WTC11 (cell line): ENCODE data around the gene NAGA. TPM values are rescaled to one million over a fixed set of nuclear protein-coding genes. Genes with fewer than 3 reads are reported as not detected.

Experiments
- ATAC-seq: fragments of 200-7000 bp; cut with Tn5 transposase; 2 replicates; pipeline ENCODE4 v1.10.0; 2021; ENCODE audit warnings: mild to moderate bottlenecking, moderate library complexity
- CTCF ChIA-PET: fragments of 300-600 bp; sonication (Branson Sonifier 250); formaldehyde crosslinking; loops from one replicate; lab custom pipeline; 2021; ENCODE audit warnings: antibody characterized with exemption; lab: Charles Lee
- POLR2A ChIA-PET: fragments of 350-600 bp; sonication (Branson Sonifier 250); formaldehyde crosslinking; loops from one replicate; lab custom pipeline; 2021; ENCODE audit warnings: antibody characterized with exemption; lab: Charles Lee
- DNase-seq: peaks from one replicate; pipeline ENCODE4 v3.0.0; 2021; ENCODE audit warnings: low spot score
- H3K27ac Mint-ChIP-seq: 2 replicates; pipeline ENCODE4 v1.8.0; 2021; ENCODE audit warnings: mixed read lengths
- H3K27me3 Mint-ChIP-seq: 2 replicates; pipeline ENCODE4 v1.8.0; 2021; ENCODE audit warnings: low read depth, mild to moderate bottlenecking, moderate library complexity, mixed read lengths
- H3K36me3 Mint-ChIP-seq: 2 replicates; pipeline ENCODE4 v1.8.0; 2021; ENCODE audit warnings: mixed read lengths
- H3K4me1 Mint-ChIP-seq: 2 replicates; pipeline ENCODE4 v1.8.0; 2022; ENCODE audit warnings: mixed read lengths
- H3K4me3 Mint-ChIP-seq: 2 replicates; pipeline ENCODE4 v1.8.0; 2021; ENCODE audit warnings: mild to moderate bottlenecking, moderate library complexity, mixed read lengths
- H3K9me3 Mint-ChIP-seq: 2 replicates; pipeline ENCODE4 v1.8.0; 2021; ENCODE audit warnings: mixed read lengths
- ATF2 ChIP-seq: sonication (generic); formaldehyde crosslinking; IDR thresholded peaks from 2 replicates; pipeline ENCODE4 v1.8.1; 2022; ENCODE audit warnings: low read depth, missing genetic modification reagents, borderline replicate concordance
- CTCF ChIP-seq: fragments of 200-600 bp; IDR thresholded peaks from 2 replicates; pipeline ENCODE4 v1.8.0; 2022; ENCODE audit warnings: antibody characterized with exemption
- FOXP1 ChIP-seq: sonication (generic); formaldehyde crosslinking; IDR thresholded peaks from 2 replicates; pipeline ENCODE4 v1.8.0; 2022; ENCODE audit warnings: missing genetic modification reagents, mild to moderate bottlenecking, moderate library complexity, borderline replicate concordance
- FOXP4 ChIP-seq: sonication (generic); formaldehyde crosslinking; IDR thresholded peaks from 2 replicates; pipeline ENCODE4 v1.8.0; 2022; ENCODE audit warnings: mild to moderate bottlenecking, missing genetic modification reagents
- GTF2I ChIP-seq: fragments of 250-450 bp; sonication (Bioruptor Pico); conservative IDR thresholded peaks from 2 replicates; pipeline ENCODE4 v1.4.0; 2021; ENCODE audit warnings: mild to moderate bottlenecking
- HMGXB4 ChIP-seq: sonication (generic); formaldehyde crosslinking; IDR thresholded peaks from 2 replicates; pipeline ENCODE4 v1.8.1; 2023; ENCODE audit warnings: mild to moderate bottlenecking, moderate library complexity, missing genetic modification reagents
- JAZF1 ChIP-seq: fragments of 250-450 bp; sonication (Bioruptor Pico); IDR thresholded peaks from 2 replicates; pipeline ENCODE4 v1.9.0; 2021; ENCODE audit warnings: moderate library complexity, mild to moderate bottlenecking, inconsistent platforms
- MAX ChIP-seq: sonication (generic); formaldehyde crosslinking; IDR thresholded peaks from 2 replicates; pipeline ENCODE4 v1.8.0; 2022; ENCODE audit warnings: mild to moderate bottlenecking, missing genetic modification reagents
- NFATC4 ChIP-seq: fragments of 250-450 bp; sonication (Bioruptor Pico); IDR thresholded peaks from 2 replicates; pipeline ENCODE4 v1.9.0; 2021; ENCODE audit warnings: mild to moderate bottlenecking
- PRDM15 ChIP-seq: sonication (generic); formaldehyde crosslinking; IDR thresholded peaks from 2 replicates; pipeline ENCODE4 v1.8.0; 2022; ENCODE audit warnings: missing genetic modification reagents
- SMAD3 ChIP-seq: sonication (generic); formaldehyde crosslinking; IDR thresholded peaks from 2 replicates; pipeline ENCODE4 v1.8.0; 2022; ENCODE audit warnings: missing genetic modification reagents, mild to moderate bottlenecking, borderline replicate concordance
- SMAD4 ChIP-seq: sonication (generic); formaldehyde crosslinking; IDR thresholded peaks from 2 replicates; pipeline ENCODE4 v1.8.0; 2022; ENCODE audit warnings: mild to moderate bottlenecking, missing genetic modification reagents
- SP1 ChIP-seq: sonication (generic); formaldehyde crosslinking; conservative IDR thresholded peaks from 2 replicates; pipeline ENCODE4 v1.8.1; 2022; ENCODE audit warnings: missing genetic modification reagents
- TCF7 ChIP-seq: sonication (generic); formaldehyde crosslinking; IDR thresholded peaks from 2 replicates; pipeline ENCODE4 v1.8.0; 2022; ENCODE audit warnings: mild to moderate bottlenecking, low read depth, missing genetic modification reagents, moderate library complexity
- TEAD4 ChIP-seq: sonication (generic); formaldehyde crosslinking; IDR thresholded peaks from 2 replicates; pipeline ENCODE4 v1.8.0; 2022; ENCODE audit warnings: mild to moderate bottlenecking, missing genetic modification reagents
- ZNF512 ChIP-seq: sonication (generic); formaldehyde crosslinking; IDR thresholded peaks from 2 replicates; pipeline ENCODE4 v1.8.1; 2022; ENCODE audit warnings: missing genetic modification reagents, borderline replicate concordance
- total RNA-seq: library from RNA; stranded (reverse); gene quantifications from 3 replicates; pipeline ENCODE4 v1.2.3, GENCODE V29; 2021

NAGA gene
- total RNA-seq, 1 experiment from 2014 or later, result 19.4 TPM

GRCh38 chr22:42035256-42035655 lies 35.4 kb downstream of the NAGA start:
- Mint-ChIP-seq H3K4me1 (no peaks in the 10 kb centered on the region), H3K4me3 (no peak overlapping the region), H3K9me3 (peaks cover 27% of the 10 kb centered on the region), H3K27ac (no peak overlapping the region), H3K36me3 (peaks cover 10% of the 10 kb centered on the region), H3K27me3 (peaks cover 36% of the 10 kb centered on the region)
- TF ChIP-seq HMGXB4 (CRISPR knock-in tag) (no peak), MAX (CRISPR knock-in tag) (no peak), ZNF512 (CRISPR knock-in tag) (no peak), FOXP1 (CRISPR knock-in tag) (no peak), TEAD4 (CRISPR knock-in tag) (no peak), TCF7 (CRISPR knock-in tag) (no peak), SMAD4 (CRISPR knock-in tag) (no peak), FOXP4 (CRISPR knock-in tag) (no peak), NFATC4 (no peak), JAZF1 (CRISPR knock-in tag) (no peak), SP1 (CRISPR knock-in tag) (no peak), PRDM15 (CRISPR knock-in tag) (no peak), SMAD3 (CRISPR knock-in tag) (no peak), ATF2 (no peak), GTF2I (CRISPR knock-in tag) (no peak), CTCF (no peak)
- ChIA-PET CTCF (no interaction called here), POLR2A (no interaction called here)
- ATAC-seq, result no peak
- no peak for DNase-seq
